Cardiac septum (tissue), 1 donor: Measurements from ENCODE around the gene FAM174C. TPM values are rescaled to one million over a fixed set of nuclear protein-coding genes. Genes with fewer than 3 reads are reported as not detected.

Source experiments
- DNase-seq: peaks from one replicate; pipeline ENCODE4 v3.0.0-alpha.2; 2020; ENCODE audit warnings: low spot score
- intact Hi-C: fragments of 100-400 bp; cut with DNase I; formaldehyde crosslinking; loops from one replicate; pipeline ENCODE4 v1.14.0; 2022
- total RNA-seq: library from RNA; stranded (reverse); fragmentation: NEBNext Ultra II Directional; extraction: Animal tissue kit (Norgen Biotek cat#: 25700); gene quantifications from one replicate; pipeline ENCODE4 v1.2.1, GENCODE V29; 2021
- donor health status: DM: no; HTN: no; CAD: no.

FAM174C gene
- total RNA-seq, 1 donor from 2014 or later: 20.0 TPM

DNA sequence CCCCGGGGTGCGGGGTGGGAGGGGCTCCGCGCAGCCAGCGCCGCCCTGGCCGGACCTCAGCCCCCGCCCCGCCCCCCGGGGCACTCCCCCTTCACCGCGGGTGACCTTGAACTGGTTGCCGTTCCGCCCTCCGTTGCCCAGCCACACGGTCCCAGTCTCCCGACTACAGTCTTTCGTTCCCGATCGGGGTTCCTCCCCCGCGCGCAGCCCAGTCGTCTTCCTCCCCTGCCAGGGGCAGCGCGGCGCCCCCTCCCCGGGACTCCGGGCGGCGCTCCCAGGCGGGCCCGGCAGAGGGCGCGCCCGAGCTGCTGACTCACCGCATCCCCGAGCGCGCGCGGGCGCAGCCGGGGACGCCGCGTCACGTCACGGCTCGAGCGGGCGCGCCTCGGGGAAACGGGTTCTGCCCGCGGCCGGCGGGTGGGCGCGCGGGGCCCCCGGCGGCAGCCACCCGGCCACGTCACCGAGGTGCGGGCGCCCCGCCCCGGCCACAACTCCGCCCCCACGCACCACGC, 26.5 kb upstream of the FAM174C start:
- DNase-seq: peak; percentile 92
- intact Hi-C loops: loop anchor here (1.0 kb wide), 1 partner anchor 17 kb away; no protein-coding TSS in a partner anchor

DNA sequence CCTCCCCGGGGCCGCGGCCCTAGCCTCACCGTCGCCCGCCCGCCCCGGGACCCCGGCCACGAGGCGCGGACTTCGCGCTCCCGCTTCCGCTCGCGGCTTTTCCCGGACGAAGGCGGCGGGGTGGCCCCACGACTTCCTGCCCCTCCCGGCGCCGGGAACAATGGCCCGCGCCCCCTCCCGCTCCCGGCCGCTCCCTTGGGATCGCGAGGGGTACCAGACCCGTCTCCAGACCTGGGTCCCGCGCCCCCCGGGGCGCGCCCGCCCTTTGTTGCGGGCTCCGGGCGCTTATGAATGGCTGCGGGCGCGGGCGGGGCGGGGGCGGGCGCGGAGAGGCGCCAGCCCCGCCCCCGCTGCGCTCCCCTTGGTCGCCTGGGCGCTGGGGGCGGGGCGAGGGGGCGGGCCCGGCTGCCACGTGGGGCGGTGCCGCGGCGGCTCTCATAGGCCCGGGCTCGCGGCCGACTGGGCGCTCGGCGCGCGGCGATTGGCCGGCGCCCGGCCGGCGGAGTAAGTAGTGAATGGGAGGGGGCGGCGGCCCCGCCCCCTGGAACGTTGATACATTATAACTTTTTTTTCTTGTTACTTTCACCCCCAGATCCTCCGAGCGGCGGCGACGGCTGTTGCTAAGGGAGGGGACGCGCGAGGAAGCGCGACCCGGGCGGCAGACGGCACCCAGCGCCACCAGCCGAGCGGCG, 25.9 kb upstream of the FAM174C start:
- peak; percentile 96 for DNase-seq
- intact Hi-C loops: loop anchor here (1.0 kb wide), 1 partner anchor 17 kb away; no protein-coding TSS in a partner anchor

DNA sequence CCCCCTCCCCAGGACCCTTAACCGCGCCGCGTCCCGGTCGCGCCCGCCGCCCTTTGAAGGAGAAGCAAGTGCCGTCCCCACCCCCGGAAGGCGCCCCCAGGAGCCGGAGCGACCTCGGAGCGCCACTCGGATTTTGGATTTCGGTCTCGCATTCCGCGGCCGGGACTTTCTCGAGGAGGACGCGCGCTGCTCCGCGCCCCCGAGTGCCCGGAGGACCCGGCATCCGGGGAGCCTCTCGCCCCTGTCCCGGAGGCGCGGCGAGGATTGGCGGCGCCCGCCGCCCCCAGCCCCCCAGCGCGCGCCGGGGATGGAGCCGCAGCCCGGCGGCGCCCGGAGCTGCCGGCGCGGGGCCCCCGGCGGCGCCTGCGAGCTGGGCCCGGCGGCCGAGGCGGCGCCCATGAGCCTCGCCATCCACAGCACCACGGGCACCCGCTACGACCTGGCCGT, 25.3 kb upstream of the FAM174C start:
- intact Hi-C loops: loop anchor here (1.0 kb wide), 1 partner anchor 16 kb away; no protein-coding TSS in a partner anchor
- DNase-seq: no peak

DNA sequence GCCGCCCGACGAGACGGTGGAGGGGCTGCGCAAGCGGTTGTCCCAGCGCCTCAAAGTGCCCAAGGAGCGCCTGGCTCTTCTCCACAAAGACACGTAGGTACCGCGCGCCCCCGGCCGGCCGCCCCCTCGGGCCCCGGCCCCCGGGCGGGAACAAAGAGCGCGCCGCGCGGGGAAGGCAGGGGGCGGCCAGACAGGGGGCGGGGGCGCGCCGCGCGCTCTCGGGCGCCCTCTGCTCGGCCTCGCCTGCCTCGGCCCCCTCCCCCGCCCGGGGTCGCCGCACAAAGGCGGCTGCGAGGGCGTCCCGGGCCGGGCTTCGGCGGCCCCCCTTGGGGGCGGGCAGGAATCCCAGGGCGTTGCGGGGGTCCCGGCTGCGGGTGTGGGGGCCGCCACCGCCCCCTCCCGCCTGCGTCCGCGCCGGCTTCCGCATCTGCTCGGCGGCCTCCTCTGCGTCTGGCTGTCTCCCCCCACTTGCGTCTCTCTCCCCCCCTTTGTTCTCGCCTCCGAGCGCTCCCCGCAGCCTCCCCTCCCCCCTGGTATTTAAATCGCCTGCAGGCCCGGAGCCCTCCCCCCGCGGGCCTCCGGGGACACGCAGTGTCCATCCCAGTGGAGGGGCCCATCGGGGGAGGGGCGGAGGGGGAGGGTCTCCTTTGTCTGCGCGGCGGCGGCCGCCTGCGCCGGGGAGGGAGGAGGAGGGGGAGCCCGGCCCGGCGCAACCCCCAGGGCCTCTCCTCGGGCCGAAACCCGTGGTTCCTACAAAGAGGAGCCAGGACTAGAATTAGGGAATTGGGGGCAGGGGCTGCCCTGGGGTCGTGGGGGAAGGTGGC, 24.7 kb upstream of the FAM174C start:
- DNase-seq: no peak
- intact Hi-C loops: no loop called here

DNA sequence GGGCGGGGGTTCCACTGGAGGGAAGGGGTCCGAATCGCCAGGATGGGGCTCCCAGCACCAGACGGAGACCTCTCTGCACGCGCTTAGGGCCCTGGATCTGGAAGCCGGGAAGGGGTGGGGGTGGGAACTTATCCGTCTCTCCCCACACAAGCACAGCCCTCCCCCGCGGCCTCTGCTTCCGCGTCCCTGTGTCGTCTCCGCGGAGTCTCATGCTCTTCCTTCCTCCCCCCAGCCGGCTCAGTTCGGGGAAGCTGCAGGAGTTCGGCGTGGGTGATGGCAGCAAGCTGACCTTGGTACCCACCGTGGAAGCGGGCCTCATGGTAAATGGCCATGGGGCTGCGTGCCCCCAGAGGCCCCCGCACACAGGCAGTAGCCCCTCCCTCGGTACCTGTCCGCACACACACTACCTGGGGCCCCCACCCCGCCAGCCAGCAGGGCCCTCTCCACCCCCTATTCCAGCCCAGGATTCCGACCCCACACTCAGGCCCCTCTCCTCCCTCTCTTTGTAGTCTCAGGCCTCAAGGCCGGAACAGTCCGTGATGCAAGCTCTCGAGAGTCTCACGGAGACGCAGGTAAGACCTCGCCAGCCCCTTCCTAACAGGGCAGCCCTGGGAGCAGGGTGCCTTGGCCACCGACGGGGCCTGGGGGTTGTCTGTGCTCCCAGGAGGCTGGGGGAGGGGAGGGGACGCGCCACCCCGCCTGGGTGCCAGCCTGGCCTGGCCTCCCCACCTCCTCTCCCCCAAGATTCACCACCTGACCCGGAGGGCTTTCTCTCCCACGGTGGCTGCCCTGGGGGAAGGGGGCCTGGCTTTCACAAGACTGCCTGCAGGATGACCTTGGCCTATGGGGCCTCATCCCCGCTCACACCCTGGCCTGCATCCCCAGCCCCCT, 23.8 kb upstream of the FAM174C start:
- intact Hi-C loops: no loop called here
- peak; percentile 90 for DNase-seq

DNA sequence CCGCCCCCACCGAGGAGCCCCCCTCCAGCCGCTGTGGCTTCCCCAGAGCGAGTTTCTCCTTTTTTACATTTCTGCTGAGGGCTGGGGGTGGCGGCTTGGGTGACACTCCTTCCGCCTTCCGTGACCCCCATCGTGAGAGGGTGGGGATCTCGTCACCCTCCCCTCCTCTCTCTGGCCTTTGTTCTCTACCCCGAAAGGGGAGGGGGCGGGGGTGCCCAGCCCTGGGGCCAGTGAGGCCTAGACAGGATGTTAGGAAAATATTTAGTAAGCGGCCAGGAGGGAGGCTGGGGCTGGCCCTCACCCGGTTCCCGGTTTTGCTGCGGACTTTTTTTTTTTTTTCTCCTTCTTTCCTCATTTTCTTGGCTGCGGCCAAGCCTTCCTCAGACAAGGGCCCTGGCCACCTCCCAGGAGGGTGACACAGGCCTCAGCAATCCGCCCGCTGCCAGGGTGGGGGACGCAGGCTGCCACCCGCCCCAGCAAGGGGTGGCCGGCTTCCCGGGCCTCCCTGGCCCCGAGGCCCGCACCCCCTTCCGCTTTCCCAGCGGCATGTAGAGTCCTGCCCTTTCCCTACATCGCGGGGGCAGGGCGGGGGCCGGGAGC, 23.0 kb upstream of the FAM174C start:
- intact Hi-C loops: no loop called here
- peak; percentile 95 for DNase-seq

DNA sequence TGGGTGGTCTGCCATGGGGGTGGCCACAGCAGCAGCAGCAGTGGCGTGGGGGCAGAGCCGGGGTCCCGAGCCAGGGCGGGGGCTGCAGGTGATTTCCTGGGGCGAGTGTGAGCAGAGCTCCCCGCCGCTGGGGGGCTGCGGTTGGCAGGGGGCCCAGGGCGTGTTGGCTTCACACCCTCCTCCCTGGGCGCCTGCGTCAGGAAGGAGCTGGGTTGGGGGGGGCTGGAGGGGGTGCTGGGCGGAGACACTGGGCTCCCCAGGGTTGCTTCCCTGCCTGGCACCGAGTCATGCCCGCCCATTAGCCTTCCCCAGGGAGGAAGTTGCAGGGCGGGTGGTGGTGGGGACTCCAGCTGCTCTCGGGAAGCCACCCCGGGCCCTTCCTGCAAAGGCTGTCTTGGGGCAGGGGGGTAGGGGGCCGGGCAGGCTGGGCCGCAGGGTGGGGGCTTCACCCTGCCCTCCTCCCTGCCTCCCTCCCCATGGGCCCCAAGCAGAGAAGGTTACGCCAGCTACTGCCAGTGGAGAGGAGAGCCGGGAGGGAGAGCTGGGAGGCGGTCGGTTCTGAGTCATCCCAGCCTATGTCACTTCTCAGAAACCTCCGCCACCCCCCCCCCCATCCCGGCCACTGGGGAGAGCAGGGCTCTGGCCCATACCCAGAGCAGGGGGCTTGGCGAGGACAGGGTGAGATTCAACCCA, 22.4 kb upstream of the FAM174C start:
- DNase-seq: peak; percentile 97
- intact Hi-C loops: no loop called here

DNA sequence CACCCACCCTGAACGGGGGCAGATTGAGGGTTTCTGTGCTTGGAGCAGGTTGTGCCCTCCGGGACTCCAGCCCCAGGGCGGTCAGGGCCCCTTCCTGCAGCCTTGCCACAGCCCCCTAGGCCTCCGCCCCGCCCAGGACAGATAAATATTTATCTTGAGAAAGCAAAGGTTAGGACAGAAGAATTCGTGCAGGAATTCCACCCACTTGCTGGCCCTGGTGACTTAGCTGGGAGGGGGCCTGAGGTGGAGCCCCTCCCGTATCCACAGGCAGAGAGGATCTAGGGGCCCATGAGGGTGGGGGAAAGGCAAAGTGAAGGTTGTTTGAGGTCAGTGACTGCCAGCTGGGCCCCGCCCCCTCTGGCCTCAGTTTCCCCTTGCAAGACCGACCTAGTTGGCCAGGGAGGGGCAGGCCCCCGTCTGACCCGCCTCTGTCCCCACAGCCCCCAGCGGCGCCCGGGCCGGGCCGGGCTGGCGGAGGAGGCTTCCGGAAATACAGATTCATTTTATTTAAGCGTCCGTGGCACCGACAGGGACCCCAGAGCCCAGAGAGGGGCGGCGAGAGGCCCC, 21.7 kb upstream of the FAM174C start:
- no peak for DNase-seq
- intact Hi-C loops: no loop called here

DNA sequence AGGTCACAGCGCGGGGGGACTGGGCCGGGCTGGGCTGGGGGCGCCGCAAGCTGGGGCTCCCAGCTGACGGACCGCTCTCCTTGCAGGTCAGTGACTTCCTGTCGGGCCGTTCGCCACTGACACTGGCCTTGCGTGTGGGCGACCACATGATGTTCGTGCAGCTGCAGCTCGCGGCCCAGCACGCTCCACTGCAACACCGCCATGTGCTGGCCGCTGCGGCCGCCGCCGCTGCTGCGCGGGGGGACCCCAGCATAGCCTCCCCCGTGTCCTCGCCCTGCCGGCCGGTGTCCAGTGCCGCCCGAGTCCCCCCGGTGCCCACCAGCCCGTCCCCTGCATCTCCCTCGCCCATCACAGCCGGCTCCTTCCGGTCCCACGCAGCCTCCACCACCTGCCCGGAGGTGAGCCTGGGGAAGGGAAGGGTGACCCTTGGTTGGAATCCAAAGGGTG, 21.2 kb upstream of the FAM174C start:
- intact Hi-C loops: no loop called here
- DNase-seq: no peak

DNA sequence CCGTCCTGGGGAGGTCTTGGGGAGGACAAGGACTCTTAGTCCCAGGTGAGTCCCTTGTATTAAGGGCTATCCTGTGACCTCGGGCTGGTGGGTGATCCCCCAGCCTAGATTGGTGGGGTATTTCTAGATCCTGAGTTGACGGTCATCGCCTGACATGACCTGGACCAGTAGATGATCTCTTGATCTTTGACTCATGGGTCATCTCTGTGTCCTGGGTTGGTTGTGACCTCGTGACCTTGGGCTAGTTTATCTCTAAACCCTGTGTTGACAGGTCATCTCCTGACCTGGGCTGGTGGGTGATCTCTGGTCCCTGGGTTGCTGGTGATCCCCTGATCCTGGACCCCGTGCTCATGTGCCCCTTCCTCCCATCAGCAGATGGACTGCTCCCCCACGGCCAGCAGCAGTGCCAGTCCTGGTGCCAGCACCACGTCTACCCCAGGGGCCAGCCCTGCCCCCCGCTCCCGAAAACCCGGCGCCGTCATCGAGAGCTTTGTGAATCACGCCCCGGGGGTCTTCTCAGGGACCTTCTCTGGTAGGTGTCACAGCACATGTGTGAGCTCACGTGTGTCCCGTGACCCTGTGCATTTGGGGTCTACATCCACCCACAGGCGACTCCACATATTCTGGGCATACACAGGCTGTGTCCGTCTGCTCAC, 20.7 kb upstream of the FAM174C start:
- intact Hi-C loops: no loop called here
- DNase-seq: no peak

DNA sequence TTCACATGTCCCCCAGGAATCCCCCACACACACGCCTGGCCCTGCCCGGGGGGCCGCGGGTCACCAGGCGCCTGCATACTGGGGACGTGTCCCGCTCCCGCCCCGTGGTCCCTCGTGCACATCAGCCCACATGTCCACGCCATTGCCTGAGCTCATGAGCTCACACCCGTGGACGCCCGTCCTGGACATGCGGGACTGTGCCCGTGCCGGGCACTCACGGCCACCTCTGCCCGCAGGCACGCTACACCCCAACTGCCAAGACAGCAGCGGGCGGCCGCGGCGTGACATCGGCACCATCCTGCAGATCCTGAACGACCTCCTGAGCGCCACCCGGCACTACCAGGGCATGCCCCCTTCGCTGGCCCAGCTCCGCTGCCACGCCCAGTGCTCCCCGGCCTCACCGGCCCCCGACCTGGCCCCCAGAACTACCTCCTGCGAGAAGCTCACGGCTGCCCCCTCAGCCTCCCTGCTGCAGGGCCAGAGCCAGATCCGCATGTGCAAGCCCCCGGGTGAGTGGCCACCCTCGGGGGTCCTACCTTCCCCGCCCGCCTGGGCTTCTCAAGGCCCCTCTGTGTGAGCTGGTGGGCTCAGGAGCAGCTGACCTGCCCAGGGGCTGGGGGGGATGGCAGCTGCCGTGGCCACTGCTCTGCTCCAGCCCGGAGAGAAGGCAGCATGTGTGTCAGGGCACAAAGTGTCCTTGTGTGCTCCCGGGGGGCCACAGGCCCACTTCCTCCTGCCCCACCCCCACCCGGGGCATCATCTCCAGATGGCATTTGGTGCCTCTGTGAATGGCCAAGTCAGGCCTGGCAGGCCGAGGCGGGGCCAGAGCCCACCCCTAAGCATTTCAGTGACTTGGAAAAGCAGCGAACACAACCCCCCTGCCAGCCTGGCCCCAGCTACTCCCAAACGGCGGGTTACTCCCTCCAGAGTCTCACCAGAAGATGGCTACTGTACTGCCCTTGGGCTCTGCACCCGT, 19.9 kb upstream of the FAM174C start:
- no peak for DNase-seq
- intact Hi-C loops: no loop called here

DNA sequence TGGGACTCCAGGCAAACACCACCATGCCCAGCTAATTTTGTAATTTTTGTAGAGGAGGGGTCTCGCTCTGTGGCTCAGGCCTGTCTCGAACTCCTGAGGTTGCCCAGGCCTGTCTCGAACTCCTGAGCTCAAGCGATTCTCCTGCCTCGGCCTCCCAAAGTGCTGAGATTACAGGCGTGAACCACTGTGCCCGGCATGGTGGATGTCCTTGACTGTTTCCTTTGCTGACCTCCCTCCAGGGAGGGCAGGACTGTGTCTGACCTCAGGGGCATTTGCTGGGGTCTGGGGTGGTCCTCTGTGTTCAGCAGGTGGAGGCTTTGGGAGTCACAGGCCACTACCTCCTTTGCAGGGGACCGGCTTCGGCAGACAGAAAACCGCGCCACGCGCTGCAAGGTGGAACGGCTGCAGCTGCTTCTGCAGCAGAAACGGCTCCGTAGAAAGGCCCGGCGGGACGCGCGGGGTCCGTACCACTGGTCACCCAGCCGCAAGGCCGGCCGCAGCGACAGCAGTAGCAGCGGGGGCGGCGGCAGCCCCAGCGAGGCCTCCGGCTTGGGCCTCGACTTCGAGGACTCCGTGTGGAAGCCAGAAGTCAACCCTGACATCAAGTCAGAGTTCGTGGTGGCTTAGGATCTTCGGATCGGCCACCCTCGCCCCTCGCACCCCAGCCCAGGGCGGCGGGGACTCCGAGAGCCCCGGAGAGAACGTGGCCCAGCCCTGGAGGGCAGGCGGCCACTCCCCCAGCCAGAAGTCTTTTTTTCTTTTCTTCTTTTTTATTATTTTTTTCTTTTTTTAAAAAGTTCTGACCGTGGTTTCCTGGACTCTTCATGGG, 18.5 kb upstream of the FAM174C start:
- intact Hi-C loops: no loop called here
- DNase-seq: no peak

DNA sequence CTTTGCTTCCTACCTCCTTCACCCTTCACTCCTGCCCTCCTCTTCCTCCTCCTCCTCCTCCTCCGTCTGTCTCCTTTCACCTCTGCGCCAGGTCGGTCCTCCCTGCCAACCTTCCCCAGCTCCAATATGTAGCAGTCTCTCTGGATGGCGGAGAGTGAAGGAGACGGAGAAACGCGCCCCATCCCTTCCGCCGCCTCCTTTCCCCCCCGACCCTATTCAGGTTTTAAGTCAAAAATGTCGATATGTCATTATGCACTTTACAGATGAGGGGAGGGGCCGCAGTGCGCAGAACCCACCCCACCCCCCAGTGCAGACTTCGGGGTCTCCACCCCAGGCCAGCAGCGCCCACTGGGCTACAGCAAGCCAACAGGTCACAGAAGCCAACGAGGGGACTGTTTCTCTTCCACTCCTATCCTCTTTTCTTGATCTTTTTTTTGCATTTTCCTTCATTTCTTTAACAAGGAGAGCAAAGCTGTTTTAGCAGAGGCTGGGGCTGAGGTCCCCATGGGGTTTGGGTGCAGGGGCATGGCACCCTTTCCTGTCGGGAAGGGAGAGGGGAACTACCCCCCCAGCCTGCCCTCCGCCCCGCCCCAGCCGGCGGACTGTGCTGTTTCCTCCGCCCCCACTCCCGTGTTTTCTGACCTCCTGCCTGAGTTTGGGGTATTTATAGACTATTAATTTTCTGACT, 17.7 kb upstream of the FAM174C start:
- DNase-seq: no peak
- intact Hi-C loops: no loop called here

DNA sequence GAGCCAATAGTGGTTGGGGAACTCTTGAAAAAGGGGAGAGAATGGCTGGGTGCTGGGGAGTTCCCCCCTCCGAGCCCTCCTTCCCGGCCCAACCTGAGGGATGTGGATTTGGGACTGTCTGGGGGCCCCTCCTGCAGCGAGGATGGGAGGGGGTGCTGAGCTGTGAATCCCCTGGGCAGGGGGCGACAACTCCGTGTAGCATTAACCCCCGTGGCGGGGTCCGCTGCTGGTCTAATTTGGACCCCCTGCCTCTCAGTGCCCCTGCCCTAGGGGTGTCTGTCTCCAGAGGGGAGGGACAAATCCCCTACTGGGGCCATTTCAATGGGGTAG, 17.2 kb upstream of the FAM174C start:
- no peak for DNase-seq
- intact Hi-C loops: no loop called here

DNA sequence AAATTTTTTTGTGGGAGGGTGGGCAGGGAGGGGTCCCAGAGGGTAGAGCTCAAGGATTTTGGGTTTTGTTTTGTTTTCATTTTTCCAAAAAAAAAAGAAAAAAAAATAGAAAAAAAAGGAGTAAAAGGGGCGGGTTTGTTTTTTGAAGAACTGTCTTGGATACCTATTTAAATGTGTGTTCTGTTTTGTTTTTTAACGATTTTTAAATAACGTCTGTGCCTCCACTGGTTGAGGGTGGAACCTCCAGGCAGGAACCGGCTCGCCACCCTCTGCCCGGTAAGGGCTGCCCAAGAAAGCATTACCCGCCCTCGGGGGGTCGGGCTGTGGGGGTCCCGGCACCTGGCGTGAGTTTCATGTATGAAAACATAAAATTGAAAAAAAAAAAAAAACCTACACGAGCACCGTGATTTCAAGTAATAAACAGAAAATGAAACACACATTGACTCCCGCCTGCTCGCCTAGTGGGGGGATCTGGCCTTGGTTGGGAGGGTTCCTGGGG, 16.6 kb upstream of the FAM174C start:
- intact Hi-C loops: no loop called here
- DNase-seq: no peak
